K562 (cell line): ENCODE data around the gene PLEK2. TPM values are rescaled to one million over a fixed set of nuclear protein-coding genes. Genes with fewer than 3 reads are reported as not detected.
A peak's percentile ranks its signal among the peaks of the same experiment; 100 is the strongest.

Source experiments
- CC2D1A ChIP-seq: fragments of 450-650 bp; IDR thresholded peaks from 2 replicates; pipeline ENCODE4 v1.6.1; 2017; ENCODE audit warnings: mild to moderate bottlenecking
- CXXC5 ChIP-seq: fragments of 250-450 bp; sonication (Bioruptor Pico); IDR thresholded peaks from 2 replicates; pipeline ENCODE4 v1.8.0; 2022; ENCODE audit warnings: inconsistent platforms, mild to moderate bottlenecking, moderate library complexity
- DMBX1 ChIP-seq: fragments of 250-450 bp; sonication (Bioruptor Pico); IDR thresholded peaks from 2 replicates; pipeline ENCODE4 v1.8.0; 2022; ENCODE audit warnings: inconsistent platforms, mild to moderate bottlenecking, moderate library complexity, borderline replicate concordance
- EP400 ChIP-seq: fragments of 450-650 bp; IDR thresholded peaks from 2 replicates; pipeline ENCODE4 v1.6.1; 2017; ENCODE audit warnings: antibody characterized with exemption, mild to moderate bottlenecking, moderate library complexity
- ESRRA ChIP-seq: fragments of 450-650 bp; IDR thresholded peaks from 2 replicates; pipeline ENCODE4 v1.6.1; 2014; ENCODE audit warnings: low read depth, mild to moderate bottlenecking, moderate library complexity, borderline replicate concordance
- HLTF ChIP-seq: fragments of 450-650 bp; IDR thresholded peaks from 2 replicates; pipeline ENCODE4 v1.6.1; 2016
- HNRNPUL1 ChIP-seq: fragments of 200-400 bp; formaldehyde crosslinking; IDR thresholded peaks from 2 replicates; pipeline ENCODE4 v1.6.1; 2017; ENCODE audit warnings: low read length
- KDM2B ChIP-seq: fragments of 250-450 bp; sonication (Bioruptor Pico); IDR thresholded peaks from 2 replicates; pipeline ENCODE4 v1.8.0; 2021; ENCODE audit warnings: mild to moderate bottlenecking, moderate library complexity
- MEF2A ChIP-seq: IDR thresholded peaks from 2 replicates; pipeline ENCODE4 v1.6.1; 2011; ENCODE audit warnings: low read depth, mild to moderate bottlenecking, low read length, moderate library complexity; ENCODE audit not compliant: control insufficient read depth
- POLR2G ChIP-seq: fragments of 200-400 bp; formaldehyde crosslinking; IDR thresholded peaks from 2 replicates; pipeline ENCODE4 v1.6.1; 2017; ENCODE audit warnings: low read depth, mild to moderate bottlenecking, antibody characterized with exemption, low read length, moderate library complexity
- SFPQ ChIP-seq: fragments of 200-400 bp; formaldehyde crosslinking; IDR thresholded peaks from 2 replicates; pipeline ENCODE4 v1.6.1; 2017; ENCODE audit warnings: mild to moderate bottlenecking, low read depth, low read length, moderate library complexity
- SP2 ChIP-seq: IDR thresholded peaks from 2 replicates; pipeline ENCODE4 v1.6.1; 2011; ENCODE audit warnings: mild to moderate bottlenecking, low read depth, low read length, moderate library complexity; ENCODE audit not compliant: poor library complexity, severe bottlenecking; ENCODE audit errors: extremely low read depth
- TAF15 ChIP-seq: fragments of 200-400 bp; formaldehyde crosslinking; IDR thresholded peaks from 2 replicates; pipeline ENCODE4 v1.6.1; 2017; ENCODE audit warnings: mild to moderate bottlenecking, low read depth, low read length, moderate library complexity
- ZC3H8 ChIP-seq: fragments of 450-650 bp; IDR thresholded peaks from 2 replicates; pipeline ENCODE4 v1.6.1; 2017
- ZNF583 ChIP-seq: fragments of 250-450 bp; sonication (Bioruptor Pico); IDR thresholded peaks from 2 replicates; pipeline ENCODE4 v1.4.0; 2020
- ZNF609 ChIP-seq: sonication (generic); formaldehyde crosslinking; IDR thresholded peaks from 2 replicates; pipeline ENCODE4 v1.8.1; 2023; ENCODE audit warnings: missing genetic modification reagents, mild to moderate bottlenecking, borderline replicate concordance
- polyA plus RNA-seq, 8 experiments: library from polyadenylated mRNA; depleted of rRNA in 4 of 8; stranded (reverse) in 5 of 8; unstranded in 3 of 8; fragments of >200 nt; fragmentation: Nextera tagmentation in 2 of 8; fragmentation: Illumina TruSeq in 1 of 8; extraction: Ambion mirVana in 2 of 8; extraction: Trizol in 1 of 8; gene quantifications; 2 replicates each; pipeline versions ENCODE4 v1.2.1 to v1.2.3, GENCODE V29; 2011 to 2014; ENCODE audit warnings: inconsistent platforms in 1 of 8, missing spikeins in 1 of 8
- total RNA-seq, 7 experiments: library from RNA; depleted of rRNA in 6 of 7; stranded (reverse); fragments of >200 nt in 6 of 7; fragmentation: Illumina TruSeq in 2 of 7; extraction: Trizol in 2 of 7; gene quantifications; 2 replicates each; pipeline versions ENCODE4 v1.2.1 to v1.2.3, GENCODE V29; 2011 to 2021; ENCODE audit warnings: low replicate concordance in 1 of 7
- TF ChIP-seq, protein P1 (sequence below): sonication (generic); formaldehyde crosslinking; IDR thresholded peaks from 2 replicates; pipeline ENCODE4 v1.8.1; 2023; ENCODE audit warnings: mild to moderate bottlenecking, missing genetic modification reagents

PLEK2 gene
- total and polyA plus RNA-seq, 9 of the 15 experiments (the other 6 are each of a cell fraction or from before 2014, with no cell fraction given): not detected

DNA sequence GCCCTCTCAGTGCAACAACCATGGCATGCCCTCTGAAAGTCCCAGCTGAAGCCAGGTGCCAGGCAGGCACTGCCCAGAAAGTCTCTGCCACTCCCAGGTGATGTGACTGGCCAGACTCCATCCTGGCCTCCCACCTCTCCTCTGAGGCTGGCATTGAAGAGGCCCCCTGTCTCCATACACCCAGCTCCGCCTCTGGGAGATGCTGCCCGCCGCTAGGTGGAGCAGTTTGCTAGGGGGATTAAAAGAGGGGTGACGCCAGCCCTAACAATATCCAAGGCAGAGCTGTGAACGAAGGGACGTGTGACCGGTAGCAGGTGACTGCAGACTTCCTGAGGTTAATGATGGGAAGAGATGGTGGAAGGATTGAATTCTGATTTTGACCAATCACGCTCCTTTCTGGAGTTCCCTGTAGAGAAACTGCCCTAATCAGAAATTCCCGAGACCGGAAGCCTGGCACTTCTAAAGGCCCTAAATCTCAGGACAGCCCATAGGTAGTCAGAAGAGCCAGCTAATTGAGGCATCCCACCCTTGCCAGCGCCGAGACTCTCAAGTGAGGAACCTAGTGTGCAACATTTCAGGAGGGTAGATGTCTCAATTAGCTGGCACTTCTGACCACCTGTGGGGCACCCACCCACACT, 8.3 kb upstream of the PLEK2 start (continued):
- TF ChIP-seq HLTF (no peak), DMBX1 (CRISPR knock-in tag) (peak; percentile 30; the same call in 1 of the 2 replicates), MEF2A (0 out of 2 replicates have a peak, but pooled peaks have one; percentile 6), SFPQ (no peak), HNRNPUL1 (no peak), CC2D1A (no peak), CXXC5 (CRISPR knock-in tag) (0 out of 2 replicates have a peak, but pooled peaks have one; percentile 8), TAF15 (no peak), EP400 (no peak), ZC3H8 (no peak), ZNF609 (no peak), KDM2B (CRISPR knock-in tag) (no peak), POLR2G (no peak), ESRRA (no peak), ZNF583 (CRISPR knock-in tag) (no peak), SP2 (no peak)
- TF ChIP-seq, protein P1, sequence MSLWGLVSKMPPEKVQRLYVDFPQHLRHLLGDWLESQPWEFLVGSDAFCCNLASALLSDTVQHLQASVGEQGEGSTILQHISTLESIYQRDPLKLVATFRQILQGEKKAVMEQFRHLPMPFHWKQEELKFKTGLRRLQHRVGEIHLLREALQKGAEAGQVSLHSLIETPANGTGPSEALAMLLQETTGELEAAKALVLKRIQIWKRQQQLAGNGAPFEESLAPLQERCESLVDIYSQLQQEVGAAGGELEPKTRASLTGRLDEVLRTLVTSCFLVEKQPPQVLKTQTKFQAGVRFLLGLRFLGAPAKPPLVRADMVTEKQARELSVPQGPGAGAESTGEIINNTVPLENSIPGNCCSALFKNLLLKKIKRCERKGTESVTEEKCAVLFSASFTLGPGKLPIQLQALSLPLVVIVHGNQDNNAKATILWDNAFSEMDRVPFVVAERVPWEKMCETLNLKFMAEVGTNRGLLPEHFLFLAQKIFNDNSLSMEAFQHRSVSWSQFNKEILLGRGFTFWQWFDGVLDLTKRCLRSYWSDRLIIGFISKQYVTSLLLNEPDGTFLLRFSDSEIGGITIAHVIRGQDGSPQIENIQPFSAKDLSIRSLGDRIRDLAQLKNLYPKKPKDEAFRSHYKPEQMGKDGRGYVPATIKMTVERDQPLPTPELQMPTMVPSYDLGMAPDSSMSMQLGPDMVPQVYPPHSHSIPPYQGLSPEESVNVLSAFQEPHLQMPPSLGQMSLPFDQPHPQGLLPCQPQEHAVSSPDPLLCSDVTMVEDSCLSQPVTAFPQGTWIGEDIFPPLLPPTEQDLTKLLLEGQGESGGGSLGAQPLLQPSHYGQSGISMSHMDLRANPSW (CRISPR knock-in tag): no peak
